HepG2 (cell line): Measurements from ENCODE around the gene GPR148. TPM values are rescaled to one million over a fixed set of nuclear protein-coding genes. Genes with fewer than 3 reads are reported as not detected.

Experiments
- ATF7 ChIP-seq, 2 experiments: fragments of 450-650 bp in 1 of 2; sonication (generic) in 1 of 2; formaldehyde crosslinking in 1 of 2; IDR thresholded peaks; 2 replicates each; pipeline versions ENCODE4 v1.4.0 to v1.6.1; 2016 to 2020; ENCODE audit warnings: antibody characterized with exemption in 1 of 2, mild to moderate bottlenecking in 1 of 2, missing genetic modification reagents in 1 of 2
- CREB1 ChIP-seq, 2 experiments: fragments of 450-650 bp in 1 of 2; IDR thresholded peaks; 2 replicates each; pipeline ENCODE4 v1.6.1; 2016 to 2017; ENCODE audit warnings: control low read depth in 1 of 2, mild to moderate bottlenecking in 1 of 2, missing compliant biosample characterization in 1 of 2, missing genetic modification characterization in 1 of 2
- DMAP1 ChIP-seq: IDR thresholded peaks from 2 replicates; pipeline ENCODE4 v1.6.1; 2016
- HMGXB3 ChIP-seq: sonication (generic); formaldehyde crosslinking; IDR thresholded peaks from 2 replicates; pipeline ENCODE4 v1.4.0; 2020; ENCODE audit warnings: missing genetic modification reagents, borderline replicate concordance
- IKZF1 ChIP-seq: fragments of 450-650 bp; IDR thresholded peaks from 2 replicates; pipeline ENCODE4 v1.7.1; 2016
- LCORL ChIP-seq, 2 experiments: fragments of 450-650 bp in 1 of 2; sonication (generic) in 1 of 2; formaldehyde crosslinking in 1 of 2; IDR thresholded peaks; 2 replicates each; pipeline versions ENCODE4 v1.5.0 to v1.6.1; 2017 to 2020; ENCODE audit warnings: antibody characterized with exemption in 1 of 2, missing genetic modification reagents in 1 of 2
- NBN ChIP-seq: fragments of 450-650 bp; conservative IDR thresholded peaks from 2 replicates; pipeline ENCODE4 v1.6.1; 2017
- SOX6 ChIP-seq, 2 experiments: fragments of 450-650 bp in 1 of 2; sonication (generic) in 1 of 2; formaldehyde crosslinking in 1 of 2; IDR thresholded peaks; 2 replicates each; pipeline versions ENCODE4 v1.4.0 to v1.6.1; 2017 to 2020; ENCODE audit warnings: antibody characterized with exemption in 1 of 2, mild to moderate bottlenecking in 1 of 2, missing genetic modification reagents in 1 of 2
- THYN1 ChIP-seq: sonication (generic); formaldehyde crosslinking; IDR thresholded peaks from 2 replicates; pipeline ENCODE4 v1.8.1; 2023; ENCODE audit warnings: low read depth, mild to moderate bottlenecking, moderate library complexity, missing genetic modification reagents, borderline replicate concordance
- ZBTB20 ChIP-seq: sonication (generic); formaldehyde crosslinking; IDR thresholded peaks from 2 replicates; pipeline ENCODE4 v1.8.1; 2023; ENCODE audit warnings: missing genetic modification reagents, low read depth, mild to moderate bottlenecking, borderline replicate concordance
- ZFP62 ChIP-seq: sonication (generic); formaldehyde crosslinking; IDR thresholded peaks from 2 replicates; pipeline ENCODE4 v1.4.0; 2020; ENCODE audit warnings: missing genetic modification reagents
- ZNF124 ChIP-seq: sonication (generic); formaldehyde crosslinking; IDR thresholded peaks from 2 replicates; pipeline ENCODE4 v1.4.0; 2020; ENCODE audit warnings: missing genetic modification reagents
- ZNF33A ChIP-seq: sonication (generic); formaldehyde crosslinking; IDR thresholded peaks from 2 replicates; pipeline ENCODE4 v1.5.1; 2020; ENCODE audit warnings: missing genetic modification reagents, mild to moderate bottlenecking, moderate library complexity, borderline replicate concordance
- ZNF350 ChIP-seq: sonication (generic); formaldehyde crosslinking; IDR thresholded peaks from 2 replicates; pipeline ENCODE4 v1.4.0; 2020; ENCODE audit warnings: mild to moderate bottlenecking, low read depth, missing genetic modification reagents, borderline replicate concordance
- ZNF530 ChIP-seq: sonication (generic); formaldehyde crosslinking; IDR thresholded peaks from 2 replicates; pipeline ENCODE4 v1.5.0; 2020; ENCODE audit warnings: low read depth, mild to moderate bottlenecking, missing genetic modification reagents
- ZNF569 ChIP-seq: sonication (generic); formaldehyde crosslinking; IDR thresholded peaks from 2 replicates; pipeline ENCODE4 v1.5.0; 2020; ENCODE audit warnings: mild to moderate bottlenecking, missing genetic modification reagents, moderate library complexity, borderline replicate concordance
- ZNF576 ChIP-seq: sonication (generic); formaldehyde crosslinking; IDR thresholded peaks from 2 replicates; pipeline ENCODE4 v1.4.0; 2020; ENCODE audit warnings: mild to moderate bottlenecking, missing genetic modification reagents
- ZNF720 ChIP-seq: sonication (generic); formaldehyde crosslinking; IDR thresholded peaks from 2 replicates; pipeline ENCODE4 v1.4.0; 2020; ENCODE audit warnings: missing genetic modification reagents
- ZNF816 ChIP-seq: sonication (generic); formaldehyde crosslinking; IDR thresholded peaks from 2 replicates; pipeline ENCODE4 v1.8.0; 2022; ENCODE audit warnings: missing genetic modification reagents, mild to moderate bottlenecking, borderline replicate concordance
- ZSCAN22 ChIP-seq: sonication (generic); formaldehyde crosslinking; IDR thresholded peaks from 2 replicates; pipeline ENCODE4 v1.4.0; 2020; ENCODE audit warnings: mild to moderate bottlenecking, missing genetic modification reagents
- polyA plus RNA-seq, 8 experiments: library from polyadenylated mRNA; depleted of rRNA in 3 of 8; stranded (reverse) in 7 of 8; unstranded in 1 of 8; fragments of >200 nt; fragmentation: Illumina TruSeq in 4 of 8; extraction: Trizol in 4 of 8; gene quantifications; 2 replicates each; pipeline versions ENCODE4 v1.2.1 to v1.2.3, GENCODE V29; 2011 to 2016; ENCODE audit warnings: low read depth in 4 of 8, missing spikeins in 1 of 8, mixed read lengths in 1 of 8; ENCODE audit not compliant: insufficient read depth in 1 of 8
- total RNA-seq, 5 experiments: library from RNA; depleted of rRNA; stranded (reverse); fragments of >200 nt; fragmentation: Illumina TruSeq; extraction: Trizol; gene quantifications; 2 replicates each; pipeline ENCODE4 v1.2.3, GENCODE V29; 2016; ENCODE audit warnings: low read depth in 1 of 5
- TF ChIP-seq, protein P1 (sequence below): sonication (generic); formaldehyde crosslinking; IDR thresholded peaks from 2 replicates; pipeline ENCODE4 v1.4.0; 2020; ENCODE audit warnings: missing genetic modification reagents
- TF ChIP-seq, protein P2 (sequence below): IDR thresholded peaks from 2 replicates; pipeline ENCODE4 v1.6.1; 2016; ENCODE audit warnings: missing genetic modification reagents, missing compliant biosample characterization
- TF ChIP-seq, protein P3 (sequence below): sonication (generic); formaldehyde crosslinking; IDR thresholded peaks from 2 replicates; pipeline ENCODE4 v1.9.0; 2021; ENCODE audit warnings: missing genetic modification reagents, mild to moderate bottlenecking, borderline replicate concordance

GPR148 gene
- total and polyA plus RNA-seq, 2 of the 13 experiments (the other 11 are each of a cell fraction or from before 2014, with no cell fraction given), result not detected

DNA sequence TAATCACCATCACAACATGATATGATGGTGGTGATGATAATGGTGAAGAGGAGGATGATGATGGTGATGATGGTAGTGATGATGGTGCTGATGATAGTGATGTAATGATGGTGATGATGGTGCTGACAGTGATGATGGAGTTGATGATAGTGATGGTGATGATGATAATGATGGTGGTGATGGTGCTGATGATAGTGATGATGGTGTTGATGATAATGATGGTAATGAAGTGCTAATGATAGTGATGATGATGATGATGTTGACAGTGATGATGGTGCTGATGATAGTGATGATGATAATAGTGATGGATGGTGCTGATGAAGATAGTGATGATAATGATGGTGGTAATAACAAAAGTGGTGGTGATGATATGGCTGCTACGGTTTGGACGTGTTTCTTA lies 4.4 kb upstream of the GPR148 start (continued):
- TF ChIP-seq, protein P1, sequence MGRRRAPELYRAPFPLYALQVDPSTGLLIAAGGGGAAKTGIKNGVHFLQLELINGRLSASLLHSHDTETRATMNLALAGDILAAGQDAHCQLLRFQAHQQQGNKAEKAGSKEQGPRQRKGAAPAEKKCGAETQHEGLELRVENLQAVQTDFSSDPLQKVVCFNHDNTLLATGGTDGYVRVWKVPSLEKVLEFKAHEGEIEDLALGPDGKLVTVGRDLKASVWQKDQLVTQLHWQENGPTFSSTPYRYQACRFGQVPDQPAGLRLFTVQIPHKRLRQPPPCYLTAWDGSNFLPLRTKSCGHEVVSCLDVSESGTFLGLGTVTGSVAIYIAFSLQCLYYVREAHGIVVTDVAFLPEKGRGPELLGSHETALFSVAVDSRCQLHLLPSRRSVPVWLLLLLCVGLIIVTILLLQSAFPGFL (CRISPR knock-in tag), result no peak
- no peak for TF ChIP-seq ZNF720 (CRISPR knock-in tag)
- TF ChIP-seq ZSCAN22 (CRISPR knock-in tag), result no peak
- TF ChIP-seq DMAP1, result no peak
- no peak for TF ChIP-seq ZNF530 (CRISPR knock-in tag)
- no peak for TF ChIP-seq ZNF569 (CRISPR knock-in tag)
- TF ChIP-seq IKZF1, result peak; percentile 83; the same call in 1 of the 2 replicates
- no peak for TF ChIP-seq ZBTB20 (CRISPR knock-in tag)
- TF ChIP-seq ZFP62 (CRISPR knock-in tag), result no peak
- no peak for TF ChIP-seq ZNF576 (CRISPR knock-in tag)
- no peak for TF ChIP-seq HMGXB3 (CRISPR knock-in tag)
- TF ChIP-seq, protein P2, sequence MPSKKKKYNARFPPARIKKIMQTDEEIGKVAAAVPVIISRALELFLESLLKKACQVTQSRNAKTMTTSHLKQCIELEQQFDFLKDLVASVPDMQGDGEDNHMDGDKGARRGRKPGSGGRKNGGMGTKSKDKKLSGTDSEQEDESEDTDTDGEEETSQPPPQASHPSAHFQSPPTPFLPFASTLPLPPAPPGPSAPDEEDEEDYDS (CRISPR knock-in tag), result no peak
- TF ChIP-seq ZNF816 (CRISPR knock-in tag), result no peak
- peak; percentile 91; the same call in 1 of the 2 replicates for TF ChIP-seq NBN
- TF ChIP-seq ZNF33A, result no peak
- peak; percentile 68; the same call in 1 of the 2 replicates for TF ChIP-seq LCORL (IDR thresholded peaks at IDR 0.05)
- TF ChIP-seq LCORL (CRISPR knock-in tag; IDR thresholded peaks at IDR 0.05), result no peak
- TF ChIP-seq ZNF350 (CRISPR knock-in tag), result no peak
- TF ChIP-seq ZNF124 (CRISPR knock-in tag), result no peak
- TF ChIP-seq SOX6 (IDR thresholded peaks at IDR 0.05), result 0 out of 2 replicates have a peak, but pooled peaks have one; percentile 72
- TF ChIP-seq SOX6 (CRISPR knock-in tag; IDR thresholded peaks at IDR 0.05), result no peak
- TF ChIP-seq CREB1 (IDR thresholded peaks at IDR 0.05), result peak; percentile 97
- TF ChIP-seq CREB1 (CRISPR knock-in tag; IDR thresholded peaks at IDR 0.05), result no peak
- TF ChIP-seq ATF7 (IDR thresholded peaks at IDR 0.05), result peak; percentile 89
- TF ChIP-seq ATF7 (CRISPR knock-in tag; IDR thresholded peaks at IDR 0.05), result no peak
- no peak for TF ChIP-seq THYN1
- TF ChIP-seq, protein P3, sequence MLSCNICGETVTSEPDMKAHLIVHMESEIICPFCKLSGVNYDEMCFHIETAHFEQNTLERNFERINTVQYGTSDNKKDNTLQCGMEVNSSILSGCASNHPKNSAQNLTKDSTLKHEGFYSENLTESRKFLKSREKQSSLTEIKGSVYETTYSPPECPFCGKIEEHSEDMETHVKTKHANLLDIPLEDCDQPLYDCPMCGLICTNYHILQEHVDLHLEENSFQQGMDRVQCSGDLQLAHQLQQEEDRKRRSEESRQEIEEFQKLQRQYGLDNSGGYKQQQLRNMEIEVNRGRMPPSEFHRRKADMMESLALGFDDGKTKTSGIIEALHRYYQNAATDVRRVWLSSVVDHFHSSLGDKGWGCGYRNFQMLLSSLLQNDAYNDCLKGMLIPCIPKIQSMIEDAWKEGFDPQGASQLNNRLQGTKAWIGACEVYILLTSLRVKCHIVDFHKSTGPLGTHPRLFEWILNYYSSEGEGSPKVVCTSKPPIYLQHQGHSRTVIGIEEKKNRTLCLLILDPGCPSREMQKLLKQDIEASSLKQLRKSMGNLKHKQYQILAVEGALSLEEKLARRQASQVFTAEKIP (CRISPR knock-in tag), result no peak
